ENCODE results near the gene GRPR. TPM values are rescaled to one million over a fixed set of nuclear protein-coding genes. Genes with fewer than 3 reads are reported as not detected.
A peak's percentile ranks its signal among the peaks of the same experiment; 100 is the strongest.
"Not testable (repeated sequence)": the region's sequence is repeated elsewhere in the genome, so short reads cannot be mapped to it uniquely, and the experiment has no call there.

Gene GRPR
- total RNA-seq, 2 donors from 2014 or later = 0.38 TPM; not detected in 1

DNA sequence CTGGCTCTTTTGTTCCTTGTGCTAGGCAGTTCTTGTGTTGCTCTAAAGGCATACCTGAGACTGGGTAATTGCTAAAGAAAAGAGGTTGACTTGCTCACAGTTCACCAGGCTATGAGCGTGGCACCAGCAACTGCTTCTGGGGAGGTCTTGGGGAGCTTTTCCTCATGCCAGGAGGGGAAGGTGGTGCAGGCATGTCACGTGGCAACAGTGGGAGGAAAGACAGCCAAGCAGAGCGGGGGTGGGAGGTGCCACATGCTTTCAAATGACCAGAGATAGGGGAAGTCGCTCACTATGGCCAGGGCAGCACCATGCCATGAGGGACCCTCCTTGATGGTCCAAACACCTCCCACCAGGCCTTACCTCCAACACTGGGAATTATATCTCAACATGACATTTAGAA is 48.6 kb downstream of the GRPR start:
- H3K36me3 Mint-ChIP-seq = no peaks in the 10 kb centered on the region
- ATAC-seq (no peak), DNase-seq (ENCODE audit: low spot score) (no peak)
- no peak overlapping the region for H3K27ac Mint-ChIP-seq
- H3K4me1 Mint-ChIP-seq (ENCODE audit: low read depth in 2 of 2) = no peaks in the 10 kb centered on the region
- peaks cover 0 to 13% of the 10 kb centered on the region in 2 donors for H3K27me3 Mint-ChIP-seq
- H3K9me3 Mint-ChIP-seq = no peaks in the 10 kb centered on the region
- no peak overlapping the region for H3K4me3 Mint-ChIP-seq

DNA sequence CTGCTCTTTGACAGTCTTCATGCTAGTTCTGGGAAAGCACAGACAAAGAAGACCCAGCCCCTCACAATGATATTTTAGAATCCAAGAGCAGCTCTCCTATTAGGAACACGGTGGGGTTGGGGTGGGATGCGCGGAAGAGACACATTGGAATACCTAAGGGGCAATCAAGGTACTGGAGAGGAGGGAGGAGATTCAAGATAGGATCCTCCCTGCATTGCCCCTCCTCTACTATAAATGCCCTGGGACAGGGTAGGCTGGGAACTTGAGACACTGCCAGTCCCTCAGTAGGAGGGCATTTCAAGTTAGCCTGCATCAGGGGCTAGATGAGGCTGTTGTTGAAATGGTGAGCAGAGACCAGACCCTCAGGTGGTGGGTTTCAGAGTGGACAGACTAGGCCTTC is 49.0 kb downstream of the GRPR start:
- H3K9me3 Mint-ChIP-seq = no peaks in the 10 kb centered on the region
- no peaks in the 10 kb centered on the region for H3K36me3 Mint-ChIP-seq
- no peak overlapping the region for H3K27ac Mint-ChIP-seq
- ATAC-seq = no peak
- H3K4me3 Mint-ChIP-seq = no peak overlapping the region
- no peak for DNase-seq (ENCODE audit: low spot score)
- H3K4me1 Mint-ChIP-seq (ENCODE audit: low read depth in 2 of 2) = no peaks in the 10 kb centered on the region
- H3K27me3 Mint-ChIP-seq = peaks cover 0 to 13% of the 10 kb centered on the region in 2 donors

DNA sequence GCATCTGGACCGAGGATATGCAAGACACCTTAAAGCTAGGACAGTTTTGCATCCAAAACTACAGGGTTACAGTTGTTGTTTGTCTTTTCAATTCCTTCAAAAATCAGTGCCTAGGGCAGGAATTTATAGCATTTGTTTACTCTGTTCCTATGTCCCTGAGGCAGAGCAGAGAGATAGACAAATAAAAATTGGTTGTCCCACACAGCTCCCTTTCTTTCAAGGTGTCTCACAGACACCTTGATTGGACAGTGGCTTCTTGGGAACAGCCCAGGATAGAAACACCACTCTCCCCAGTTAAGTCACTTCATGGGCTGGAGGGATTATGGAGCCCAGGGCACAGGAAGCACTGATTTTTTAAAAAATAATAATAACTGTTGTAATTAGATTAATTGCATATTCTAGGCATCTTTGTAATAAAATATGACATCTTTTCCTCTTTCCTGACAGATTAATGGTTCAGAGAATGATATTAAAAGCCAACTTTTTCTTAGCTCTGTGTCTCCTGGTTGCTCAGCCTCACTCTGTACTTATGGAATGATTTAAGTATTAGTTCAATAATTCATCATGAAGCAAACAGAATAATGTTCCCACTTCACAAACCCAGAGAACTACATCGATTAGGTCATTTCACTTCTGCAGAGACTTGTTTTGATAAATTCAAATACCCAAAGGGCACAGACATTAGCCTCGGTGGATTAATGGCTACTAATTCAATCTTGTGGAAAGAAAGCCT is 52.1 kb downstream of the GRPR start:
- H3K4me1 Mint-ChIP-seq (ENCODE audit: low read depth in 2 of 2) = no peaks in the 10 kb centered on the region
- H3K27ac Mint-ChIP-seq = no peak overlapping the region
- H3K9me3 Mint-ChIP-seq = no peaks in the 10 kb centered on the region
- DNase-seq (ENCODE audit: low spot score) (no peak), ATAC-seq (no peak)
- no peak overlapping the region for H3K4me3 Mint-ChIP-seq
- H3K36me3 Mint-ChIP-seq = no peaks in the 10 kb centered on the region
- peaks cover 17 to 27% of the 10 kb centered on the region in 2 donors for H3K27me3 Mint-ChIP-seq

DNA sequence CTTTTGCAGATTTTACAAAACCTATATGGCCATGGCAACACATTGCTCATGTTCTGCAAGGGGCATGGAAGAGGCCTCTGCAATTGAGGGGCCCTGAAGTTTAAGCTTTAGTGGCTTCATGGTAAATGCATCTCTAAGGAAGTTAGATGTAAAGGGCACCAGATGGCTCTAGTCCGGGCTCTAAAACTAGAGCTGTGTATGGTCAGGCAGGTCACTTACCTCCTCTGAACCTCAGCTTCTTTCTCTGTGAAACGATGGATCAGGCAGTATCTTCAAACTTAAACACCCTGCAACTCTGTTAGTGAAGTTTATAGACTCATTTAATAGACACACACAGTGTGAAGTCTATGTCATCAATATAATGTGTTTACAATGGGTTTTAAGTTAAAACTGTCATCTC is 53.9 kb downstream of the GRPR start:
- H3K4me1 Mint-ChIP-seq (ENCODE audit: low read depth in 2 of 2) = no peaks in the 10 kb centered on the region
- H3K27ac Mint-ChIP-seq = no peak overlapping the region
- no peak for ATAC-seq
- no peaks in the 10 kb centered on the region for H3K9me3 Mint-ChIP-seq
- H3K27me3 Mint-ChIP-seq = peaks cover 32 to 34% of the 10 kb centered on the region in 2 donors
- no peak overlapping the region for H3K4me3 Mint-ChIP-seq
- DNase-seq (ENCODE audit: low spot score) = no peak
- H3K36me3 Mint-ChIP-seq = no peaks in the 10 kb centered on the region

DNA sequence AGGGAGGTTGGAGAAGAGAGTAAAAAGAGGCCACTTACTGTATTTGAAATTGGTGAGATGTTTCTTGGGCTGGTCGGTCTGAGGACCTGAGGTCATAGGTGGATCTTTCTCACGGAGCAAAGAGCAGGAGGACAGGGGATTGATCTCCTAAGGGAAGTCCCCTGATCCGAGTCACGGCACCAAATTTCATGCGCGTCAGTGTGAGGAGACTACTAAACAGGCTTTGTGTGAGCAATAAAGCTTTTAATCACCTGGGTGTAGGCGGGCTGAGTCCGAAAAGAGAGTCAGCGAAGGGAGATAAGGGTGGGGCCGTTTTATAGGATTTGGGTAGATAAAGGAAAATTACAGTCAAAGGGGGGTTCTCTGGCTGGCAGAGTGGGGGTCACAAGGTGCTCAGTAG is 60.5 kb downstream of the GRPR start:
- Mint-ChIP-seq H3K27me3 (peaks cover 27 to 28% of the 10 kb centered on the region in 2 donors), H3K4me1 (ENCODE audit: low read depth in 2 of 2) (peaks cover 8 to 11% of the 10 kb centered on the region in 2 donors)
- H3K36me3 Mint-ChIP-seq; H3K27ac Mint-ChIP-seq; H3K9me3 Mint-ChIP-seq; DNase-seq (ENCODE audit: low spot score); H3K4me3 Mint-ChIP-seq; ATAC-seq: not testable (repeated sequence)

DNA sequence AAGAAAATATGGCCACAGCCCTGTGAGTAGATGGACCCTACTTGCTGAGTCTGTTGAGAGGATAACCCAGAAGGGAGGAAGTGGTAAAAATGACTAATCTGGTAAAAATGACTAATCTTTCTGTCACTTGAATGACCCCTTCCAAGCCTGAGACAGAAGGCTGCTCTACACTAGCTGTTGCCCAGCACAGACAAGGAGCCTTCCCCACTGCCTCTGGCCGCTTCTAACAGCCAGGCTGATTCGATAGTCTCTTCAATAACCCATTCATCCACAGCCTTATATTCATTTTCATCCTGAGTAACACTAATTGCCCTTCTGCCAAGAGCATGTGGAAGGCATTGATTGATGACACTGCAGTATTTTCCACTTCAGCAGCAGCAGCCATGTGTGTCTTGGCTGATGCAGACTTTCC is 62.4 kb downstream of the GRPR start:
- DNase-seq (ENCODE audit: low spot score) = no peak
- Mint-ChIP-seq H3K9me3 (peaks cover 3% of the 10 kb centered on the region), H3K36me3 (no peaks in the 10 kb centered on the region), H3K4me3 (no peak overlapping the region), H3K27me3 (peaks cover 15 to 19% of the 10 kb centered on the region in 2 donors), H3K4me1 (ENCODE audit: low read depth in 2 of 2) (peaks cover 8 to 11% of the 10 kb centered on the region in 2 donors), H3K27ac (no peak overlapping the region)
- ATAC-seq = peak; percentile 84 to 85

DNA sequence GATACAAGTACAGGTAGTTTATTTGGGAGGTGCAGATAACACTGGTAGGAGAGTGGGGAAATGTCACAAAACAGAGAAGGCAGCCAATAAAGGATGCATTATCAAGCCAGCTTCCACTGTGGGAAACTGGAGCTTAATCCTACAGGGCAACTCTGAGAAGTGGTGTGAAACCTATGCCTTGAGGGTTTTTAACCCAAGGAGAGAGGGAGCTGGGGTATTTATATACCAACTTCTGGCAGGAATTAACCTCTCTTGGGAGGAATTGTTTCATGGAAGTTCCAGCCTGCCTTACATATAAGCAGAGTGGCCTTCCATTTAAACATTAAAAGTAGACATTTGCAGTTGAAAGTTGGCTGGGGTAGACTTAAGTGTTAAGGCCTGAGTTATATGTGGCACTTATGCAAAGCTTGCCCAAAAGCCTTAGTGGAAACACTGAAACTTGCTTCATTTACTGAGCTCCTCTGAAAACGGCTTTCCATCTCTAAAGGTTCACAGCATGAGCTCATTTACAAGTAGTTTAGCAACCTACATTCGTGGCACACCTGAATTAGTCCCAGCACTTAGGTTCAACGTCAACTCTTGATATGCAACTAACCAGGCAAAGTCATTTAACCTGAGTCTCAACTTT is 63.1 kb downstream of the GRPR start:
- DNase-seq (ENCODE audit: low spot score) (no peak), ATAC-seq (peak in 1 of 2 donors; percentile 24)
- H3K9me3 Mint-ChIP-seq = peaks cover 3% of the 10 kb centered on the region
- no peak overlapping the region for H3K4me3 Mint-ChIP-seq
- no peak overlapping the region for H3K27ac Mint-ChIP-seq
- no peaks in the 10 kb centered on the region for H3K36me3 Mint-ChIP-seq
- H3K4me1 Mint-ChIP-seq (ENCODE audit: low read depth in 2 of 2) = peaks cover 8 to 11% of the 10 kb centered on the region in 2 donors
- peaks cover 15 to 16% of the 10 kb centered on the region in 2 donors for H3K27me3 Mint-ChIP-seq

DNA sequence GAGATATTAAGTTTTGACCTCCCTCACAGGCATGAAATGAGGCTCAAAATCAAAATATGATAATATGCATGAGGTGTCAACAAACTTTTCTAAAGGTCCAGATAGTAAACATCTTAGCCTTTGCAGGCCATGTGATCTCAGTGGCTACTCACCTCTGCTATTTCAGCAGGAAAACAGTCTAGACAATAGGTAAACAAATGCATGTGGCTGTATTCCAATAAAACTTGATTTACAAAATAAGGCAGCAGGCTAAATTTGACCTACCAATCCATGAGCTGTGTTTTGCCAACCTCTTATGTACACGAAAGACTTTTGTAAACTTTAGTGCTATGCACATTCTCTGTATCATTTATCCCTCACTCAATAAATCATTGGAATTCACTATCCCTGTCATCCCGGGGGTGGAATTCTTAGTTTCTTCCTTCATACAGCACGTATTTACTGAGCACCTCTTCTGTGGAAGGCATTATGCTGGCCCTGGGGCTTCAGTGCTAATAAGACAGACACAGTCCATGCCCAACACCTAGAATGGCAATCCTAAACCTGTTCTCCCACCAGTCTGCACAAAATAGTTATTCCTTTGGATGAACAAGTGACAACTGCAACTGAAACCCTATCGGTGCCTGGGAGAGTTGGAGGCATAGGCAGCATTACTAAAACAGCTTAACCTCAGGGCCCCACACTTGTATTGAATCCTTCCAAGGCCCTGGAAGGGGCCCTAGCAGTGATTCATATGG is 63.8 kb downstream of the GRPR start:
- Mint-ChIP-seq H3K27me3 (peaks cover 11 to 12% of the 10 kb centered on the region in 2 donors), H3K36me3 (no peaks in the 10 kb centered on the region), H3K4me3 (no peak overlapping the region), H3K9me3 (peaks cover 3% of the 10 kb centered on the region), H3K27ac (no peak overlapping the region), H3K4me1 (ENCODE audit: low read depth in 2 of 2) (peaks cover 8 to 11% of the 10 kb centered on the region in 2 donors)
- DNase-seq (ENCODE audit: low spot score) = no peak
- ATAC-seq = no peak

DNA sequence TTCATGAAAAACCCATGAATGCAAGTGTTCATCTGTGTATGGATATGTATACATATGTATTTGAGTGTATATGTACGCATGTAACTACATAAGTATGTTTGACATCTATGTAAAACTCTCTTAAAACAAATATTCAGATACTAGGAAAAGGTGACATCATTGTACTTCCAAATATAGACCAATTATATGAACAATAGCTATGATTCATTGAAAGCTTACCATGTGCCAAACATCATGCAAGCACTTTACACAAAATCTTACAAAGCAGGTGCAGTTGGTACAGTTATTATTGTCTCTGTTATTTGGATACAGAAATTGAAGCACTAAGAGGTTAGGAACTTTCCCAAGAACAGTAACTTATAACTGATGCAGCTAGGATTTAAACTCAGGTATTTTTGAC is 65.3 kb downstream of the GRPR start:
- no peak for ATAC-seq
- Mint-ChIP-seq H3K27me3 (peaks cover 11 to 12% of the 10 kb centered on the region in 2 donors), H3K27ac (no peak overlapping the region)

DNA sequence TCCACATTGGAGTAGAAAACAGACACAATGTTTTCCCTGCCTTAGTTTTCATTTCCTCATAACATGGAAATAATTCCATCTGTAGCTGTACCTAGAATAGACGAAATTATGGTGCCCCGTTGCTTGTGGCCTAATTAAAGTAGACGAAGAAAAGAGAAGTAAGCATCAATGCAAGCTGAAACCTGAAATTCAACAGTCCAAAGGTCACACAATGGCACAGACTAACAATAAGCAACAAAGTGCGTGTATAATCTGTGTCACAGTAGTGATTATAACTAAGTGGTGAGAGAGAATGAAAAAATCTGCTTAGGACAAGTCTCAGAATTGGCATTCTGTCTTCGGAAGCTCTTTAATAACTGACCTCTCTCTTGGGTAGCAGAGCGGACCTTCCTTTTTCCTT is 68.2 kb downstream of the GRPR start:
- DNase-seq (ENCODE audit: low spot score) (no peak), ATAC-seq (no peak)
- Mint-ChIP-seq H3K9me3 (no peaks in the 10 kb centered on the region), H3K4me3 (no peak overlapping the region), H3K27ac (no peak overlapping the region), H3K36me3 (no peaks in the 10 kb centered on the region), H3K27me3 (peaks cover 9 to 11% of the 10 kb centered on the region in 2 donors), H3K4me1 (ENCODE audit: low read depth in 2 of 2) (no peaks in the 10 kb centered on the region)

More for the DNA sequence above, 65.3 kb downstream of the GRPR start:
- Mint-ChIP-seq H3K4me3 (no peak overlapping the region), H3K36me3 (no peaks in the 10 kb centered on the region), H3K4me1 (ENCODE audit: low read depth in 2 of 2) (peaks cover 8 to 11% of the 10 kb centered on the region in 2 donors), H3K9me3 (peaks cover 3% of the 10 kb centered on the region)
- DNase-seq (ENCODE audit: low spot score) = no peak

DNA sequence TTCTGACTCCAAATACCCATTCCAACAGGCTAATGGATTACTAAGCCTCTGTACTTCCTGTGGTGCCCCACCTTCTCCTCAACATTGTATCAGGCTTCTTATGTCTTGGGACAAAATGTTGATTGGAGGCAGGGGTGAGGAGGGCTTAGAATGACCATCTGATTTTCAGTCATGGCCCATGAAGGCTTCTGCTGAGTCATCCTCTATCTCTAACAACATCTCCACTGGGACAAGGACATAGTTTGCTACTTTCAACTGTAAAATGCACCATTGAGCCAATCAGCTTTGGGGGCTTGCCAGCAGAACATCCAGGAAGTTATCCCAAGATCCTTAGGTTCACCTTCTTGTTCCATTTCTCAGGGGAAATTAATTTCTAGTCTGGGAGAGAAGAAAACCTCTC is 73.5 kb downstream of the GRPR start:
- no peak overlapping the region for H3K27ac Mint-ChIP-seq
- peaks cover 8 to 19% of the 10 kb centered on the region in 2 donors for H3K27me3 Mint-ChIP-seq
- no peaks in the 10 kb centered on the region for H3K36me3 Mint-ChIP-seq
- no peaks in the 10 kb centered on the region for H3K9me3 Mint-ChIP-seq
- DNase-seq (ENCODE audit: low spot score) (no peak), ATAC-seq (no peak)
- no peaks in the 10 kb centered on the region for H3K4me1 Mint-ChIP-seq (ENCODE audit: low read depth in 2 of 2)
- H3K4me3 Mint-ChIP-seq = no peak overlapping the region

DNA sequence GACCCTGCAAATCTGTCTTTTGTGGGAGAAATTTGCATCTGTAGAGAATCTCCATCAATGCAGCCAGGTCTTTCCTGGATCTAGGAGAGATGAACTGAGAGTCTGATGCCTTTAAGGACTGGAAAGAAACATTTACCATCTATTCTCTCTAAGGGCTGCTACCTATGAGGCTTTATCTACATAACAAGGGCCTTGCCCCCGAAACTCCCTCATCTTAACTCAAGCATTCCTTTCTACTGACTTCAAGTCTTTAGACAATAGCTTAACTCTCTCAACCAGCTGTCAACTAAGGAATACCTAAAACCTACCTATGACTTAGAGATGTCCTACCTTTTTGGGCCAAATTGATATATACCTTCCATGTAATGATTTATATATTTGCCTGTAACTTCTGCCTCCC is 76.0 kb downstream of the GRPR start:
- Mint-ChIP-seq H3K27me3 (peaks cover 13 to 29% of the 10 kb centered on the region in 2 donors), H3K4me1 (ENCODE audit: low read depth in 2 of 2) (no peaks in the 10 kb centered on the region), H3K9me3 (peaks cover 2% of the 10 kb centered on the region), H3K36me3 (no peaks in the 10 kb centered on the region), H3K27ac (no peak overlapping the region), H3K4me3 (no peak overlapping the region)
- DNase-seq (ENCODE audit: low spot score) = no peak
- ATAC-seq = no peak

DNA sequence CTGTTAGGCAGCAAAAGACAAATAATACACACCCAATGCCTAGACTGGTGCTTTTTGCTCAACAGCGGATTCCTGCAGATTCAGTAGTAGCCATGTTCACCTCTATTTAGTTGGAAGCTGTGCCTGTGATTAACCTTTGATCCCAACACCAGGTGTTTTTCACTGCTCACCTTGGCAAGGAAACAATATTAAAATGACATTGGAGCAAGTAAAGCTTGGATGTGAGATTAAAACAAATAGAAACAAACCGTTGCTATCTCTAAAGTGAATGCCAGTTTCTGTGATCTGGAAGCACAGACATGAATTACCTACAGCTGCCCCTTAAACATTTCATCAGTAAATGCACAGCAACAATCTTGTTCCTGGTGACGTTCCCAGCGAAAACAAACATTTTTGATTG is 79.6 kb downstream of the GRPR start:
- H3K4me1 Mint-ChIP-seq (ENCODE audit: low read depth in 2 of 2) = no peaks in the 10 kb centered on the region
- peaks cover 5 to 28% of the 10 kb centered on the region in 2 donors for H3K27me3 Mint-ChIP-seq
- DNase-seq (ENCODE audit: low spot score) = no peak
- H3K4me3 Mint-ChIP-seq = no peak overlapping the region
- H3K36me3 Mint-ChIP-seq = no peaks in the 10 kb centered on the region
- ATAC-seq = no peak
- no peak overlapping the region for H3K27ac Mint-ChIP-seq
- H3K9me3 Mint-ChIP-seq = peaks cover 2% of the 10 kb centered on the region

All from natural killer cell treated with Interleukin-12 subunit alpha and Interleukin-12 subunit beta and Interleukin-15 and Interleukin-18, amount 100 ng/mL, for 72 hours (primary cell).